Sigmoid colon (tissue), 4 donors: ENCODE results near the gene ACSM4.

ENCODE experiments used
- EP300 ChIP-seq, 4 donors: sonication (generic); formaldehyde crosslinking; IDR thresholded peaks; one replicate each; pipeline ENCODE4 v1.6.1; 2017; ENCODE audit warnings: antibody characterized with exemption in 4 of 4
- POLR2A ChIP-seq, 2 donors: fragments of 450-650 bp; IDR thresholded peaks; one replicate each; pipeline ENCODE4 v1.6.1; 2016; ENCODE audit warnings: antibody characterized with exemption in 2 of 2, mild to moderate bottlenecking in 2 of 2, moderate library complexity in 2 of 2
- TF ChIP-seq, protein P1 (sequence below), 4 experiments: fragments of 450-650 bp in 3 of 4; fragments of 200-600 bp in 1 of 4; IDR thresholded peaks; one replicate each; pipeline ENCODE4 v1.5.1; 2016 to 2019; ENCODE audit warnings: antibody characterized with exemption in 4 of 4, mild to moderate bottlenecking in 3 of 4, moderate library complexity in 2 of 4

DNA sequence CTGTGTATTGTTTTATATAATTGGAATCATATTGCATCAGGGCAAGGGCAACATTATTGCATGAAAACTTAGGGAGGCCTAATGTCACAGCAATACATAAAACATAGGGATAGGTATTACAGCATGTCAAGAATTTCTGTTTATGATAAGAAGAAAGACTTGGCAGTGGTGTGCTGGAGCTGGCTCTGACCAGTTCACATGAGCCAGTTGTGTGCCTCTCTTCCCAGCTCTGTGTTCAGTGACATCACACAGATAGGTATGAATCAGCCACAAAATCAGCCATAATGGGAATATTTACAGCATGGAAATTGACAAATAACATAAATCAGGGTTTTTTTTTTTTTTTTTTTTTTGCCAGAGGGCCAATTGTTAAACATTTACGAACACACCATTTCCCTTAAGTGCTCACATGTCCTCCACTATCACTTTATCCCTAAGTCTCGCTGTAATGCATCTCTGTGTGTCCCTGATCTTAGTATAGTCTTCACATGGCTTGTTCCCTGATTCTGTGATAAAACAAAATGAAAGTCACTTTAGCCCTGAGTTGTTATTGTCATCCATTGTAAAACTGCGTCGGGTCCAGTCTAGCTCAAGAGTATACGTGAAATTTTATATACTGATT is 31.9 kb upstream of the ACSM4 start:
- TF ChIP-seq, protein P1, sequence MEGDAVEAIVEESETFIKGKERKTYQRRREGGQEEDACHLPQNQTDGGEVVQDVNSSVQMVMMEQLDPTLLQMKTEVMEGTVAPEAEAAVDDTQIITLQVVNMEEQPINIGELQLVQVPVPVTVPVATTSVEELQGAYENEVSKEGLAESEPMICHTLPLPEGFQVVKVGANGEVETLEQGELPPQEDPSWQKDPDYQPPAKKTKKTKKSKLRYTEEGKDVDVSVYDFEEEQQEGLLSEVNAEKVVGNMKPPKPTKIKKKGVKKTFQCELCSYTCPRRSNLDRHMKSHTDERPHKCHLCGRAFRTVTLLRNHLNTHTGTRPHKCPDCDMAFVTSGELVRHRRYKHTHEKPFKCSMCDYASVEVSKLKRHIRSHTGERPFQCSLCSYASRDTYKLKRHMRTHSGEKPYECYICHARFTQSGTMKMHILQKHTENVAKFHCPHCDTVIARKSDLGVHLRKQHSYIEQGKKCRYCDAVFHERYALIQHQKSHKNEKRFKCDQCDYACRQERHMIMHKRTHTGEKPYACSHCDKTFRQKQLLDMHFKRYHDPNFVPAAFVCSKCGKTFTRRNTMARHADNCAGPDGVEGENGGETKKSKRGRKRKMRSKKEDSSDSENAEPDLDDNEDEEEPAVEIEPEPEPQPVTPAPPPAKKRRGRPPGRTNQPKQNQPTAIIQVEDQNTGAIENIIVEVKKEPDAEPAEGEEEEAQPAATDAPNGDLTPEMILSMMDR (IDR thresholded peaks at IDR 0.05): no peak
- TF ChIP-seq EP300 (IDR thresholded peaks at IDR 0.05) (no peak), POLR2A (IDR thresholded peaks at IDR 0.05) (no peak)
